Ovary (tissue), 3 donors: ENCODE data around the gene IDH2.

Experiments
- CTCF ChIP-seq, 3 donors: fragments of 450-650 bp in 2 of 3; fragments of 200-600 bp in 1 of 3; IDR thresholded peaks; one replicate each; pipeline versions ENCODE4 v1.5.1 to v1.8.0; 2016 to 2022; ENCODE audit warnings: antibody characterized with exemption in 3 of 3, mild to moderate bottlenecking in 1 of 3
- POLR2A ChIP-seq: fragments of 450-650 bp; IDR thresholded peaks from one replicate; pipeline ENCODE4 v1.6.1; 2017; ENCODE audit warnings: antibody characterized with exemption, mild to moderate bottlenecking, moderate library complexity
- donor health status: DM: no; HTN: no; CAD: no.

- TF ChIP-seq CTCF (IDR thresholded peaks at IDR 0.05): no peak
- no peak for TF ChIP-seq POLR2A
These were observed 28.2 kb downstream of the IDH2 start for GRCh38 chr15:90074023-90074422.
